GM06990 (cell line): ENCODE data around the gene MZT2B.
"Not testable (repeated sequence)": the region's sequence is repeated elsewhere in the genome, so short reads cannot be mapped to it uniquely, and the experiment has no call there.

Experiments
- DNase-seq: peaks from one replicate; pipeline ENCODE4 v3.0.0-alpha.2; 2011; ENCODE audit not compliant: insufficient read length; ENCODE audit errors: extremely low read depth
- H3K27me3 ChIP-seq: replicated peaks from 2 replicates; pipeline ENCODE4 v1.6.0; 2011; ENCODE audit warnings: low read length; ENCODE audit not compliant: control insufficient read depth, insufficient read depth
- H3K36me3 ChIP-seq: 2 replicates; pipeline ENCODE4 v1.5.1; 2011; ENCODE audit warnings: low read length; ENCODE audit not compliant: control insufficient read depth, insufficient read depth
- H3K4me3 ChIP-seq: replicated peaks from 2 replicates; pipeline ENCODE4 v1.5.1; 2011; ENCODE audit warnings: low read depth, mild to moderate bottlenecking, control low read depth, low read length
- CTCF ChIP-seq: IDR thresholded peaks from 2 replicates; pipeline ENCODE4 v1.5.1; 2011; ENCODE audit warnings: low read length, control low read depth, mild to moderate bottlenecking, inconsistent platforms; ENCODE audit not compliant: insufficient read depth, poor library complexity, severe bottlenecking

The MZT2B gene

GRCh38 chr2:130228005-130228404 lies 45.9 kb downstream of the MZT2B start:
- H3K27me3 ChIP-seq, H3K4me3 ChIP-seq, H3K36me3 ChIP-seq, DNase-seq: not testable (repeated sequence)

- H3K4me3 ChIP-seq, DNase-seq, H3K27me3 ChIP-seq, H3K36me3 ChIP-seq: not testable (repeated sequence)
Measured at GRCh38 chr2:130228467-130229160, 46.6 kb downstream of the MZT2B start.

- not testable (repeated sequence) for H3K4me3 ChIP-seq, DNase-seq, H3K36me3 ChIP-seq, H3K27me3 ChIP-seq
Measured at GRCh38 chr2:130229161-130229510, 47.1 kb downstream of the MZT2B start.

- not testable (repeated sequence) for DNase-seq, H3K36me3 ChIP-seq, H3K27me3 ChIP-seq, H3K4me3 ChIP-seq
Measured at GRCh38 chr2:130230376-130230775, 48.3 kb downstream of the MZT2B start.

GRCh38 chr2:130230907-130231306 lies 48.8 kb downstream of the MZT2B start:
- H3K27me3 ChIP-seq, H3K4me3 ChIP-seq, H3K36me3 ChIP-seq, DNase-seq: not testable (repeated sequence)

- Histone ChIP-seq H3K36me3 (no peaks in the 10 kb centered on the region), H3K4me3 (no peak overlapping the region), H3K27me3 (no peaks in the 10 kb centered on the region)
- no peak for DNase-seq
- TF ChIP-seq CTCF, result no peak
Measured at GRCh38 chr2:130231656-130232055, 49.6 kb downstream of the MZT2B start.

- H3K36me3 ChIP-seq, DNase-seq, H3K27me3 ChIP-seq: not testable (repeated sequence)
Measured at GRCh38 chr2:130233066-130233465, 51.0 kb downstream of the MZT2B start.

GRCh38 chr2:130239581-130239980 lies 57.5 kb downstream of the MZT2B start:
- not testable (repeated sequence) for H3K27me3 ChIP-seq, H3K4me3 ChIP-seq, H3K36me3 ChIP-seq, DNase-seq

More at GRCh38 chr2:130233066-130233465, 51.0 kb downstream of the MZT2B start:
- not testable (repeated sequence) for H3K4me3 ChIP-seq
